Stimulated activated CD4-positive, alpha-beta T cell treated with anti-CD3 and anti-CD28 coated beads, TNF-alpha, amount 100 ng/mL, for 48 hours (primary cell): Measurements from ENCODE around the gene PTPRT.

Experiments used
- DNase-seq, 3 donors: peaks; one replicate each; pipeline ENCODE4 v3.0.0-alpha.2; 2020; ENCODE audit warnings: low read depth in 3 of 3

Gene PTPRT

GRCh38 chr20:42836339-42836738 is 353.4 kb downstream of the PTPRT start:
- DNase-seq: no peak

DNA sequence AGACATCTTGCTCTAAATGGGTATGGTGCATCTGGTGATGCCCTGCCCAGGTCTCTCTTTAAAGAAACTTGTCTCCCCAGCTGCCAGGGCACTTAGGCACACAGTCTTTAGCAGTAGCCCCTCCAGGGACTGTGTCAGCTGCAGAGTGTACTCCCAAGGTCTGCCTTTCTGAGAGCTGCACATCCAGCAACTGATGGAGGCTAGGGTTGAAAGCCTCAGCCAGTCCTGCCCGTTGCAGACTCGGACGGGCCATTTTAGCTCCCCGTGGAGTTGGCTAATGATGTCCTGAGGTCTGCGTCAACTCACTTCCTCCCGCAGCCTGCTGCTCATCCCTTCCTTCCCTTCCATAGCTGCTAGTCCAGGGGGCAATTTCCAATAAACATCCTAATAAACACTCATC is 381.8 kb downstream of the PTPRT start:
- DNase-seq: no peak

DNA sequence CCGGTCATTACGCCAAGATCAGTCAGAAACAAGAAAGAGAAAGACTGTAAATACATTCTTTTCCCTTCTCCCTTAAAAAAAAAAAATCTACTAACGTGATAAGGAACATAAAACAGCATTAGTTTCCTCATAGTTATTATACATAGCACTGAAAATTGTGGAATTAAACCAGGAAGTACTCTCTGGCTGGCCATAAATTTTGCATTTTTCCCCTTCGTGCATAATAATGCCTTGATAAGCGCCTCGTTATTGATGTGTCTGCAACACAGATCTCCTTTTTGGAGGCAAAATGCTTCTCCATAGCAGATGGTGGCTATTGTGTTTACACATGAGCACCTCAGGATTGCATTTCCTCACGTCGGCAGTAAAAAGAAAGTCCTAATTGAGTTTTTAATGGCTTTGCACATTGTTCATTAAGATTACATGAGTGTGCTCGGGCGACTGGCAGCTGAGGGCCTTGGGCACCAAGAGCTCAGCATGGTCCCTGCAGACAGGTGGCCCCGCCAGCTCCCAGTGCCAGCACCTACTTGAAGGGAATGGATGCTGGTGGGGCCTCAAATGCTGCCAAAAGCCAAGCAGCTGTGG is 394.5 kb downstream of the PTPRT start:
- DNase-seq: no peak

DNA sequence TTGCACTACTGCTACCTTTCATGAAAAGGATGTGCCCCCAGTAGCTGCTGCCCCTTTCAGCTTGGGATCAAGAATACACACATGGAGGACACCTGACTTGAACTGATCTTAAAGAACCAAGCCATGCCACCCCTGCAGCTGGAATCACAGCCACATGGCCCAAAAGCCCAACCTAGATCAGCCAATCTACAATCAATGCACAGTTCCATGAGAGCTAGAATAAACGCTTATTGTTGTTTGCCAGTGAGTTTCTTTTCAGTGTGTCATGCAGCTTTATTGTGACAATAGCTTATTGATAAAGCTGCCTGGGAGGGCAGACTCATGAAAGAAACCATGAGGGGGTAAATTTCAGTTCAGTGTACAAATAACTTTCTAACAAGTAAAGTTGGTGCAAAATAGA is 397.7 kb downstream of the PTPRT start:
- DNase-seq: no peak

DNA sequence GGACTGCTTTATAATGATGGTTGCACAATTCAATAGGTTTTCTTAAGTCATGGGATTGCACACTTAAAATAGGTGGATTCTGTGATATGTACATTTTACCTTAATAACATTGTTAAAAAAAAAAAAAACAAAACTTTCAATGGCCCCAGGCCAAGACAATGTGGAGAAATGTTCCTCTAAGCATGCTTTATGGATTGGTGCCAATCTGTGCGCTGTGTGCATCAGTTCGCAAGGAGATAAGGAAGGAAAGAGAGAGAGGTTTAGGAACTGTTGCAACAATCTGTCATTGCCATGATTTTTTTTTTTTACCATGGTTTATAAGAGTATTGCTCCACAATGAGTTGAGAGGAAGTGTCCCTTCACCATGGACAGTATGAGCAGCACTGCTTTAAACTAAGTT is 399.6 kb downstream of the PTPRT start:
- DNase-seq: no peak

DNA sequence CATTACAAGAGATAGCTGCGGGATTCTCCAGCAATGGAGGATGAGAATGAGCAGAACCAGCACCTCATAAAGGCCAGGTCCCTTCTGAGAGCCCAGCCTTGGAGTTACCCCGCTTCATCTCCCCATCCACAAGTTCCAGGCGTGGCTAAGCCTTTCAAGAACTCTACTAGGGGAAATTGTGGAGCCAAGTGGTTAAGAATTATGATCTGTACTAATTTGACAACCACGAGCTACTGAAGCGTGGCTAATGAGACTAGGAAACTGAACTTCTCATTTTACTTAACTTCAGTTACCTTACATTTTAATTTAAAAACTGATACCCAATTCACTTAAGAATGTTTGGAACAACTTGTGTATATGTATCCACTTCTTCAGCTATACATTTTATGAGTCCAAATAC is 401.0 kb downstream of the PTPRT start:
- DNase-seq: no peak

DNA sequence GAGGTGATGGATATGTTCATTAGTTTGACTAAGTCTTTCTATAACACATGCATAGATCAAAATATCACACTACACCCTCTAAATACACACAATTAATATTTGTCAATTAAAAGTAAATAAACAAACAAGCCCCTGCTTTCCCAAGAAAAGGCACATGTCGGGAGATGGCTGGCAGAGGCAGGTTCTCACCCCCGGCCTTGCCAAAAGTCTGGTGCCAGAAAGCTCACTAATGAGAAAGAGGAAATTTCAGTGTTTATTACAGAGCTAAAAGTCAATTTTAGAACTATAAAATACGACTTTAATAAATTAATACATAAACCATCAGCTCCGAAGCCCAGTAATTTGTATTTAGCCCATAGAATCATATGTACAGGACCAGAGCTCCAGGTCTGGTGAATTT is 404.7 kb downstream of the PTPRT start:
- no peak for DNase-seq

- no peak for DNase-seq
These were observed 410.5 kb downstream of the PTPRT start for GRCh38 chr20:42779216-42779615.

- no peak for DNase-seq
These were observed 413.8 kb downstream of the PTPRT start for GRCh38 chr20:42775866-42776265.

GRCh38 chr20:42775037-42775436 is 414.7 kb downstream of the PTPRT start:
- DNase-seq: no peak

- DNase-seq: no peak
These were observed 426.7 kb downstream of the PTPRT start for GRCh38 chr20:42763015-42763414.

GRCh38 chr20:42756991-42757390 is 432.7 kb downstream of the PTPRT start:
- no peak for DNase-seq

GRCh38 chr20:42754706-42755105 is 435.0 kb downstream of the PTPRT start:
- DNase-seq: no peak

DNA sequence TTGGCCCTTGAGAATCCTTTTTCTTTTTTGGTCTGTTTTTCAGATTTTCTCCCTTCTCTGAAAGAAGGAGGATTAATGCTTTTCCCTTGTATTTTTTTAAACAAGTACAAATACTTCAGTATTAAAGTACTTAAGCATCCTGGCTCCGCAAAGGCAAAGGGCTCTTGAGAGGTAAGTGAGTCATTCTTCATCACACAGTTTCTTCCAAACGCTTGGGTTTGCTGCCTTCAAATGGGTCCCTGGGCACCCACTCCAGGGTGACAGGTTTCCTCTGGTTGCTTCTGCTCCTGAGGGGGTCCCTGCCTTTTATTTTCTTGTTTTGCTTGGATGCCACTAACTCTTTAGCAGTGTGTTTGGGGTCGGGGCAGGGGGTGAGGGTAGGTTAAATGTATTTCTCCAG is 437.1 kb downstream of the PTPRT start:
- no peak for DNase-seq

GRCh38 chr20:42749556-42749955 is 440.1 kb downstream of the PTPRT start:
- no peak for DNase-seq

GRCh38 chr20:42747765-42748411 is 441.8 kb downstream of the PTPRT start:
- DNase-seq: no peak

DNA sequence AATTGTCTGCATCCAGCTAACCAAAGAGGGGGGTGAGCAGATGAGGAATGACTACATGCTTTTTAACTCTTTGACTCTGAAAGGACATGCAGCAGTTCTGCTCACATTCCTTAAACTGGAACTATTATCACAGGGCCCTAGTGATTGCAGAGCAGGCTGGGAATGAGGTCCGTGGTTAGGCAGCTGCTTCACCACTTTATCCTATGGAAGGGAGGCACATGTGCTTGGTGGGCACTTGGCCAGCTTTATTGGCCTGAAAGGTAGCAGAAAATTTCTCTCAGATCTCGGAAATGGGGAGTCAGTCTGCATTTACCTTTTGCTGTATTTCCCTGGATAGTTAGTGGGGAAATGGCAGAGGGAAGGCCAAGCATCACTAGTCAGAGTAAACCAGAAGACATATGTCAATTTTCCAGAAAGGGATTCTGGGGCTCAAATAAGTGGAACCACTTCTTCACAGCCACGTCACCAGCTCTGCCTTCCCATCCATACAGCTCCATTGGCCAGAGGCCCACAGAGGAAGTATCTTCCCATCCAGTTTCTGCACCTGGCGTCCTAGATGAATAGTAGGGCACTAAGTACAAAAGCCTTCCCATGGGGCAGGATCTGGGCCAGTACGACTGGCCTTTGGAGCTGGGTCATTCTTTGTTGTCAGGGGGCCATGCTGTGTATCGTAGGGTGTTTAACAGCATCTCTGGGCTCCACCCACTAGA is 444.8 kb downstream of the PTPRT start:
- DNase-seq: no peak

DNA sequence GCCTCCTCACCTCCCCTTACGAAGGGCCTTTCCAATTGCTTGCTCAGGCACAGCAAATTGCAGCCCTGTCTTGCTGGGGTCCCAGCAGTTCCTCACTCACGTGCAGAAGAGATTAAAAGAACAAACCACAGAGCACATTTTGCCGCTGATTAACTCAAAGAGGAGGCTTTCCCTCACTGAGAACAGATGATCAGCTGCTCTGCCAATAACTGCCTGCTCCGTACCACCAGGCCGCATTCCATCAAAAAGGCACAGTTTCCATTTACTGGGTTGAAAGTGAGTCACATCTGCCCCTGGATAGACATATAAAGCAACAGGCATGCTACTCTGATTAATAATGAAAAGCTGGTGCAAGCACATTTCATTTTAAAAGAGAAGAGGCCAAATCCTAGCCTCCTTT is 446.8 kb downstream of the PTPRT start:
- no peak for DNase-seq

DNA sequence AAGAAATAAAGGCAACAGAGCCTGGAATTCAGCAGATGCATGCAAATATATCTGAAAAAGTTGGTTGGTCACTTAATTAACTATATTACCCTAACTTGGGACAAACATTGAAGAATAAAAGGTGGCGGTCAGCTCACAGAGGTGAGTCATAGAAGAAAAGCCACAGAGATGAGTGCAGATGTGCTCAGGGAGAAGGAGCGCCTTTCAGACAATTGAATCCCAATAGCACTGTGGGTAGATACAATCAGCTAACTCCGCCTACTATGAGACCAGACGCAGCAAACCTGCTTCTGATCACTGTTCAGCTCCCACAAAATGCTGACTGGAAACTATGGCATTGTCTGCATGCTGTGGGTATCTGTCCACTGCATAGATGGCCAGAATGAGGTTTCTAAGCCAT is 447.8 kb downstream of the PTPRT start:
- no peak for DNase-seq

- no peak for DNase-seq
These were observed 449.4 kb downstream of the PTPRT start for GRCh38 chr20:42740226-42740870.

DNA sequence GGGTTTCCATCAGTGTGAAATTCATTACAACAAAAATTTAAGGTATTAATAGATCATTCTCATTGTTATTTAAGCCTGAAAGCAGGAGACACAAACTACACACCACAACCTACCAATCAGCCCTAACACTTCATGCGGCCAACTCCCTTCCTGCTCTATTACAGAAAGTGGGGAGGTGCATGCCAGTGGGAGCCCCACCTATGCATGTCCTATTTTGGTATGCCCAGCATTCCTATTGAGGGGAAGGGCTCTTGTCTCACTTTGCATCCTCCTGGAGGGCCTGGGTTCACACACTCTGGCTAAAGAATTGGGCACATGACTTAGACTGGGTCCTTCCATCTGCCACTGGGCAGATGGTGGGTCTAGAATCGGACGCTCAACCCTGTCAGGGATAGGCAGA is 450.0 kb downstream of the PTPRT start:
- DNase-seq: no peak

DNA sequence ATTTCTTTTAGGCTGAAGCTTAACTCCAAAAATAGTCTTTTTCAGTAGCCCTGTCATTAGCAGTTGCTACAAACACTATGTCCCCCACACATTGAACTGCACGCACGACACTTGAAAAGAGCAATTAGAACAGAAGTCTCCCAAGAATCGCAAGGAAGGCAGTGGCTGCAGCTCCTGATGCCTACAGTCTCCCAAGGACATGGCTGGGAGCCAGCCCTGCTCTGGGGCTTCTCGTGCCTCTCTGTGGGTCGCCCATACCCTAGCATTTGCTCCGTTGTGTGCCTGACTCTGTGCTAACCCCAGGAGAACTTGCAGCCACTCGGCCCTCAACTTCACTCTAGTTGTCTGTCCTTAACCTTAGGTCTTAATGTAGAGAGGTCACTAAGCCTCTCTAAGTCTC is 454.2 kb downstream of the PTPRT start:
- no peak for DNase-seq
